GM21723 (cell line): ENCODE measurements around the gene SLCO4A1.

ENCODE experiments used
- ATAC-seq: cut with Tn5 transposase; IDR thresholded peaks from one replicate; pipeline ENCODE4 v1.9.1; 2021; ENCODE audit warnings: mild to moderate bottlenecking, moderate library complexity; ENCODE audit not compliant: unreplicated experiment

The SLCO4A1 gene

DNA sequence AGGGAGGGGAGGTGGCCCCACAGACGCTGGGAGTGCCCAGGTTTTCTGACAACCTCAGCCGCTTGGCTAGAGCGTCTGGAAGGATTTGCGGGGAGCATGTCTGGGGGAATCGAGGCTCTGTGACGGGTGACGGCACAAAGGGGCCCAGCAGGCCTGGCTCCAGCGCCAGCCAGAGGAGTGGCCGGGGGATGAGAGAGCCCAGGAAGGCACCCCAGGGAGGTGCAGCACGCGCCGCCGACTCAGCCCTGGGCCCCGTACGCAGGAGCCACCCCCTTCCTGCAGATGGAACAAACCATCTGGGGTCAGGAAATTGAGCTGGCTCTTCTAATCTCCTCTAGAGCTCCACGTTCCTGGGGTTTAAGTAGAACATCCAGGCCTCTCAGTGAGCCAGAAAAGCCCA is 5.9 kb upstream of the SLCO4A1 start:
- no peak for ATAC-seq

DNA sequence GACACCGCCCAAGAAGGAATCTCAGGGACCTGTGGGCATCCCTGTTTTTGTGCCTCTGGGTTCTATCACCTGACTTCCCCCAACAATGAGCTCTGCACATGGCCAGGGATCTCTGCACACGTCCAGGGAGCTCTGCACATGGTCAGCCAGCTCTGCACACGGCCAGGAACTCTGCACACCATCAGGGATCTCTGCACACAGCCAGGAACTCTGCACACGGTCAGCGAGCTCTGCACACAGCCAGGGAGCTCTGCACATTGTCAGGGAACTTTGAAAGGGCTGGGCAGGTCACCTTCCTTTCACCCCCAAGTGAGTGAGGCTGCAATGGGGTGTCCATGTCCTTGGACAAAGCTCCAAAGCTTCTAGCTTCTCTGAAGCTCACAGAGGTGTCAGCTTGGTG is 5.2 kb upstream of the SLCO4A1 start:
- ATAC-seq = no peak

DNA sequence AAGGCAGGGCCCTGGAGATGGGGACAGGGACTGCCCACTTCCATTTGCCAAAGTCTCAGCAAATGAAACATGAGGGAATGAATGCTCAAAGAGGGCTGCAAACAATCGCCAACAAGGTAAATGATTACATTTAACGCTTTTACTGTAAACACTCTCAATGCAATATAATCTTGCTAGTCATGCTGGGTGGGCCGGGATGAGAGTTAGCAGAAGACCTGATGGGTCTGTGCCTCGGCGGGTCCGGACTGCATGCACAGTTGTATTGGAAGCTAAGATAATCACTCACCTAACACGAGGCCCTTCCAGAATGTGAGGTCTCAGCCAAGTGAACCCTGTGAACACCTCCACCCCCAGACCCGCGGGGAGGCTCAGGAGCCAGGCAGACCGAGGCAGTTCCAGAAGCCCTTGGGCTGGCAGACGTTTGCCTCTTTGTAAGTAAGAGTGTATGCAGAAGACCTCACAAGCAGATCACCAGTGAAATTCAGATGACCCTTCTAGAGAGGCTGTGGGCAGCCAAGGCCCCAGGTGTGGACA is 4.7 kb upstream of the SLCO4A1 start:
- ATAC-seq = no peak

DNA sequence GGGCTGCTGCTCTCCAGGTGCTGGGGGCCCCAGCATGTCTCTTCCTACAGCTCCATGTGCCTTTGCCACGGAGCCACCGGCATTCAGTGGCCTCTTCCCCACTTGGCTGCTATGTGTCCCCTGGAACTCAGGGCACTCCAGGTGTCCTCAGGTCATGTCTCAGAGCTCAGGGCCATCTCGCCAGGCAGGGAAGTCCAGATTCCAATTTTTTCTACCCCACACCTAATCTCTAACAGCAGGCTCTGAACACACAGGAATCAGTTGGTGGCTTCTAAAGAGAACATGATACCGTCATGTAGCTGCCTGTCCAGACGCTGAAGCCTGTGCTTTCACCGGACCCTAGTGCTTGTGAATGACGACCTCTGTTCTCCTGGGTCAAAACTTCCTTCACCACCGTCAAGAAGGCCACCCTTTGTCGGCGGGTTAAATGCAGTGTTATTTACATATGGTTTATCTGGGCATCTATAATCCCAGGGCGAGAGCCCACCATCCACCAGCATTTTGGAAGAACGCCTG is 4.2 kb upstream of the SLCO4A1 start:
- ATAC-seq = no peak

DNA sequence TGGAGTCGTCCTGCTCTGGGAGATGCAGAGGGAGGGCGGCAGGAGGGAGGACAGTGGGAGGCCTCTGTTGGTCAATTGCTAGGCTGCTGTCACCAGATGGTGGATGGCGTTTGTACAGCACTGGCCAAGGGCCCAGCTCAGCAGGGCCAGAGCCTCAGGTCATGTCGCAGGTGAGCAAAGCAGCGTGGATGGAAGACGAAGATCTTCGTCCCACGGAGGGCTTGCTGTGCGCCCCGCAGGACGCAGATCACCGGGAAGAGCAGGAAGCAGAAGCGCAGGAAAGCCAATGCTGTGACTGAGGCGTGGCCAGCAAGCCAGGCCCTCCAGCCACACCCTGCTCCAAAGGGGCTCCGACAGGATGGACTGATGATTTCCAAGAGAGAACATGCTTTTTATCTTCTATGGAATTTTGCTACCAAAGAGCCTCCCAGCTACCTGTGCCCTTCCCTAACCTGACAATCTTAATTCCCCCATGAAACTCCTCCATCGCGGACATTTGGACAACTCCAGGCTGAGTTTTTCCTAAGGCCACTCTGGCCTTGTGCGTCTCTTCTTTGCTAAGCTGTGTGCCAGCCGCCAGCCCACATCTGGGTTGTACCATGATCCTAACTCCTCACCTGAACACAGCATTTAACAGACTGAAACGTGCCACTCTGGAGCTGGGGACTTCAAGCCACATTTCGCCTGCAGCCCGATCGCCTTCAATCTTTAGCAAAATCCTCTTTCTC is 3.5 kb upstream of the SLCO4A1 start:
- no peak for ATAC-seq

DNA sequence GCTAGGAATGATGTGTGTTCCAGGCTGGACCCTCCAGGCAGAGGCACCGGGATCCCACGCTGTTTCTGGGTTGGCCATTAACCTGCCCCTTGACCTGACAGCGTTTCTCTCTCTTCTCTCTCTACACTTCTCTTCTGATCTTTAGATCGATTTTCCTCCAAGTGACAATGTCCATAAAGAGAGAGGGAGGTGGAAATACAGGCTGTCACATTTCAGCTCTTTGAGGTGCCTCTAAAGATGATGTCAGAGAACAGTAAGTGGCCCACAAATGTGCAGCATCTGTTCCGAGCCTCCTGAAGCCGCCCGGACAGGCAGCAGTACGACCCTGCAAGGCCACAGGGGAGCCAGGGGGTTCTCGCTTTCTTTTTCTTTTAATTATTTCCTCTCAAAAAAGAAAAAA is 2.5 kb upstream of the SLCO4A1 start:
- no peak for ATAC-seq

DNA sequence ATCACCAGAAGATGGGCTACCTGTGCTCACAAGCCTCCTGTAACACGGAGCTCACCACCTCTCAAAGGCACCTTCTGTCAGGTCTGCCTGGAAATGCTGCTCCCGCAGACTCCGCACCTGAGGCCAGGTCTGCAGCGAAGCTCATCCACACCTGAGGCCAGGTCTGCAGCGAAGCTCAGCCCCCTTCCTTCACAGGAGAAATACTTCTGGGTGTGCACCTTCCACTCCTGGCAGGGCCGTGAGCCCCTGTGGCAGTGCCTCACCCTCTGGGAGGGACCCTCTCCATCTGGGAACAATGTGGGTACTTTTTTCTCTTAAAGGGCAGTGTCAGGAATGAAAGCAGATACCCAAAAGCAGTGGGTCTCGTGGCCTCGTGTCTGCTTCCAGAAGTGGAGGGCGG is 1.4 kb upstream of the SLCO4A1 start:
- ATAC-seq = no peak

DNA sequence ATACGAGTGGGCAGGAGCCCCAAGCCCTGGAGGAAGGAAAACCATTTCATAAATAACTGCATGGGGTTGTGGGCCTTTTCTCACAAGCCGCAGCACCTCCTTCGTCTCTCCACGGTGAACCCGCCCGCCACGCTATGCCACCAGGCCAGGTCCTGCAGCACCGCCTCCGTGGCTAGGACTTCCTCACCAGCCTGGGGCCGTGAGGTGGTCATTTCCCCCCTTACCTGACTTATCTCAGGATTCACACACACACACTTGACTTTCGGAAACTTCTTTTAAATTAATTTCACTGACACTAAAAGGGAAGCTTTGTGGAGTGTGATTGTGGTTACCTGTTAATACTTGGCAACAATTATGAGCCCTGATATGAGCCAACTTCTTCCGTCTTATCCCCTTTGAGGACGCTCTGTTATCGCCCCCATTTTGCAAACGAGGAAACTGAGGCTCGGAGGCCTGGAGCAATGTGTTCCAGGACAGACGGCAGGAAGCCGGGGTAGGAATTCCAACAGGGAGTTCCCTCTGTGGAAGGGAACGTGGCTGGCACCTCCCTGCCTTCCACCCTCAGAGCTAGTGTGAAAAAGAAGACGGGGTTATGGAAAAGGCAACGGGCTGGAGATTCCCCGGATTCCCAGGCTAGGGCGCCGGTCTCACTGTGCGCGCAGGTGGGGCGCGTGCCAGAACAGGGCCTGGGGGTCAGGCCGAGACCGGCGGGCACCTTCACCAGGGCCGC is 817 bp upstream of the SLCO4A1 start:
- no peak for ATAC-seq

DNA sequence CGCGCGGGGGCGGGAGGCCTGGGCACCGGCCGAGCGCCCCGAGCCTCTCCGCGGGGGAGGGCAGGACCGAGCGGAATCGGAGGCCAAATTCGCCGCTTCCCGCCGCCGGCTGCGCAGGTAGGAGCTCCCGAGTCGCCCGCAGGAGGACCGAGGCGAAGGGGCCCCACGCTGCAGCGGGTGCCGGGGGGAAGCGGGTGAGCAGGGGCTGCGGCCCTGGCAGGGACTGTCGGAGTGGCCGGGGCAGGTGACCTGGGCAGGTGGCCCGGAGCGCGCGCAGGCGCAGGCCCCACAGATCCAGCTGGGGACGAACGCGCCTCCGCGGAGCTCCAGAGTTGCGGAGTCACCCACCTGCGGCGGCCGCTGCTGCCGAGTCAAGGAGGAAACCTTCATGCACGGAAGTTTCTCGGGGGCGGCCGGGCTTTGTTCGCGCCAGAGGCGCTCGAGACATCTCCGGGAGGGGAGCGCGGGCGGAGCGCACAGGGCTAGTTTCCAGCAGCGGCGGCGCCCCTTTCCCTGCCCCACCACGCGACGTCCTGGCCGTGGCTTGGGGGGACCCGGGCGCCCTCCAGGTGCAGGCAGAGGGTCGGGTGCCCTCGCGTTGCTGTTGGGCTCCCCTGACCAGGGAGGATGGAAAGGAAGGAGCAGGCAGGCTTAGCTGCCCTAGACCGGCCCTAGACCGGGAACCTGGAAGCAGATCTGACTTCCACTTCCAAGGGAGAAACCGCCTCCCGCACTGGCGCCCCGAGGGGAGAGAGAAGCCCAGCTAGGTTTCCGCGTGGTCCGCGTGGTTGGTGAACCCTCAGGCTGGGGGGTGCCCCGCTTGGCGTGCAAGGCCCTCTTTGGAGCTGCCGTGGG is 590 bp downstream of the SLCO4A1 start:
- ATAC-seq = peak; percentile 35

DNA sequence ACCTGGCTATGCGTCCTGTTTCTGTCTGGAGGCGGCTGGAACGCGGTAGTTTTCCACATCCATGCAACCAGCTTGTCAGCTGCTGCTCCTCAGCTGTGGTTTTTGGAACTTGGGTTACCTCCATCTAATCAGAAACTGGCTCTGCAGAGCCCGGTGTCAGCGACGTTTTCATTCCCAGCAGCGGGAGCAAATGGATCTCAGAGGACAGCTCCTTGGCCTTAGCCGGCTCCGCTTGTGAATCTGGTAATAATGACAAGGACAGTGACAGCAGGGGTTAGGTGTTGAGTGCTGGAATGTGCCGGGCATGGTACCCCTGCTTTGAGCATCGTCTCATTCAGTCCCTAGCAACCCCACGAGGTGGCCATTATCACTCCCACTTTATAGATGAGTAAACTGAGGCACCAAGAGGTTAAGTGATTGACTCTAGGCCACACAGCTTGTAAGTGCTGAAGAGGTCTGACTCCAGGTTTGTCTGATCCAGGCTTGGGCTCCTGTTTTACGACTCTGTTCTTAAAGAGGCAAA is 1.3 kb downstream of the SLCO4A1 start:
- ATAC-seq = no peak

DNA sequence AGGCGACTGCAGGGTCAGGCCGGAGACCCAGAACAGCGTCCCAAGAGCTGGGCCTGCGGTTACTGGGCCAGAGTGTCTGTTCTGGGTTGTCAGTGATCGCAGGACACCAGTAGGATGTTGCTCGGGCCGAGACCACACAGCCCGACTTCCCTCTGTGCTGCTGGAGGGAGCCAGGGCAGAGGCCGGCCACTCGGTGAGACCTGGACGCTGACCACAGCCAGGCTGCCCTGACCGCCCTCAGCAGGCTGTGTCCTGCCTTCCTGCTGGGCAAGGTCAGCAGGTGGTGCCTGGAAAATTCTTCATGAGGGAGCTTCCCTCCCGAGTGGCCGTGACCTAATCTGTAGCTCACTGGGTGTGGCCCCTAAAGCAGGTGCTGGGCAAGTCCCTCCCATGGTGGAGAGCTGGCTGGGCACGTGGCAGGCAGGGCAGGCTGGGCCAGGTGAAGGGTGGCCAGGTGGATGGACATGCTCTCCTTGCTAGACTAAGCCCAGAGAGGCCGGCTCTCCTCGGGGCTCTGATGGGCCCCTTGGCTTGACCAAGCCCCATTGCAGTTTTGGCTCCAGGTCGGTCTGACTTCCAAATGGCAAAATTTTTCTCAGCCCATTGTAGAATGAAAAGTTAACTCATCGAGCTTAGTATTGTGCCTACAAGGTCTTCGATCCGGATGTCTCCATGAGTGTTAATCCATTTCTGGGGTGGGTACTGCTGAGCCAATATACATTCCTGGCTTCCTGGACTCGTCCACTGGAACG is 1.9 kb downstream of the SLCO4A1 start:
- no peak for ATAC-seq

DNA sequence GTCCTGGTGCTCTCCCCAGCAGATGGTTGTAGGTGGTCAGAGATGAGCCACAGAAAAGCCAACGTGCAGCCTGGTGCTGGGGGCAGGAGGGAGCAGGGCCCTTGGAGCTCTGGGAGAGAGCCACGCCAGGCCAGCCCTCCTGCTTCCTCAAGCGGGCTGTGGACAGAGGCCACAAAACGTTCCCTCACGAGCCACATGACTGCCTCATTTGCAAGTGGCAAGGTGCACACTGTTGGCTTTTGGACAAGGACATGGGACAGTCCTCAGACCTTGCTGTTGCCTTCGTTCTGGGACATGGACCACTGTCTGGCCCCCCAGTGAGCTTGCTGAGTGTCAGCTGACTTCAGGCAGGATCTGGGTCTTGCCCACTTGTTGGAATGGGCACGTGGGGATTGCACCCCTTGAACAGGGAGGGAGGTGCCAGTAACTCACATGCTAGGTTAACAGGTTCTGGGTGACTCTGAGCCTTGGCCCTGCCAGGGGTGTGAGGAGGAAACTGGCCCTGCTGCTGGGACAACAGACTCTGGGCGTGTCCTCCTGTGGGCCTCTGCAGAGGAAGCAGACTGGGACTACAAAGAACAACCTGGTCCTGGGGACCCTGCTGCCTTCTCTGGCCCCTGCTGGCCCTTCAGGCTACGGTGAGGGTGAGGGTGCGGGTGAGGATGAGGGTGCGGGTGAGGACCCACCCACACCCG is 2.6 kb downstream of the SLCO4A1 start:
- ATAC-seq = no peak

DNA sequence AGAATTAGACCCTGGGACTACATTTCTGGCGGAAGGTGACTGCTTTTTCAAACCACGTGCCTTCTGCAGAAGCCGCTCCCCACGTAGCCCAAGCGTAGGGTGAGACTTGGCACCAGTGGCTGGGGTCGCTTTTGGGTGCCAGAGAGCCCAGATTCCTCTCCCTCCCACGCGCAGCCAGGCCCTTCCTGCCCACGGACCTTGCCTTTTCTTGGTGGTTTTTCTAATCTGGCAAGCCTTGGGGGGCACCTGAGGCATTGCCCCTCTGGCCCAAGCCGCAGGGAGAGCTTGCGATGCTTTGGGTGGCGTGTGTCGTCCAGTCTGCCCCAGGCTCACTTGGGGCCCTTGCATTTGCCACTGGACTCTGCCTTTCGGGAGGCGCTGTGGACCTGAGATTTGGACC is 3.3 kb downstream of the SLCO4A1 start:
- ATAC-seq = no peak

DNA sequence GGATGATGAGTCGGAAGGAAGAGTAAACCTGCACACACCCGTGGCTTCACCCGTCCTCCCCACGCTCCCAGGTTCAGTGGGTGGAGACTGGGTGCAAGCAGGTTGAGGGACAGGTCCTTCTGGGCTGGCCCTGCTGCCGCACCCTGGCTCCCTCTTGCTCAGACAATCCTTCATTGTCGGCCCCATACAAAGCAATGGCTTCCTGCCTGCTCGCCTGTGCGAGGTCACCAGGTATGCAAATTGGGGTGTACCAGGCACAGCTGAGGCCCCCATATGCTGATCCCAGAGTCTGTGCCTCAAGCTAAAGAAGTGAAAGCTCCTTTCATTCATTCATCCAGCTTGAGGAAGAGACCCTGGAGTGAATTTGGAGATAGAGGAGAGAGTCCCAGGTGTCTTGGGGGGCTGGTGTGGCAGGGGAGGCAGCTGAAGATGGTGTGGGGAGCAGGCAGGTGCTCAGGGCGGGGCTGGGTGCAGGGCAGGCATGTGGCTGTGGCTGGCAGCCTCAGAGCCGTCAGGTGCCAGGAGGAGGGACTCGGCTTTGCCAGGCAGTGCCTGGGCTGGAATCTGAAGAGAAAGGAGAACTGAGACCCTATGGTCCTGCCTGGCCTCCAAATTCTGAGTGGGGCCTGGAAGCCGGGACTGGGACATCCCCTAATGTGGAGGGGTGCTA is 4.7 kb downstream of the SLCO4A1 start:
- ATAC-seq = no peak

DNA sequence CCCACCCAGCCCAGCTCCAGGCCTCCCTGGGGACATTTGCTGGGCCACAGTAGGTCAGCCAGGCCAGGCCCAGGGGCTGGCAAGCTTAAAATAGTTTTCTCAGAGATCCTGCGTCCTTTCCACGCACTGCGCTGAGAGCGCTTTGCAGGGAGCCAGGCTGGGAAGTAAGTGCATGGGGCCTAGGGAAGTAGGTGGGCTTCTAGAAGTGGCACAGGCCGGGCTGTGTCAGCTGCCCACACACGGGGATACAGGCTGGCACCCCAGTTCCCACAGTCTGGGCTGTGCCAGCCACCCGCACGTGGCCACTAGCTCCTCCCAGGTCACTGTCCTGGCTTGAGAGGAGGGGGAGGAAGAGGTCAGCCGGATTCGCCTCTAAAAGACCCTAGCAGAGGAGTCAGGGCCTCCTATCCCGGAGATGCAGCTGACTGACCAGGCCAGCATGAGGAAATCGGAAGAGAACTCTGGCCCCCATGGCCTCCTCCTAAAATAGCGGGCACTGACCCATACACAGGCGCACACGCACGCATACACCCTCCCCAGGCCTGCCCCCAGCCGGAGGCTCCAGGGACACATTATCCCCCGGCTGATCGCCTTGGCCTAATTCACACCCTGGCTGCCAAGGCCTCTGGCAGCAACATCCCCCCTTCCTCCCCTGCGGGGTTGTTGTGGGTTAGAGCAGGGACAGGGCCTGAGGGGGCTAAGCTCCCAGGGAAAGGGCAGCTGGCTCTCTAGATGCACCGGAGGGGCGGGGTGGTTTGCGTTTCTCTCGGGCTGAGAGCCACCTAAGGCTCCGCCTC is 5.4 kb downstream of the SLCO4A1 start:
- ATAC-seq = no peak

DNA sequence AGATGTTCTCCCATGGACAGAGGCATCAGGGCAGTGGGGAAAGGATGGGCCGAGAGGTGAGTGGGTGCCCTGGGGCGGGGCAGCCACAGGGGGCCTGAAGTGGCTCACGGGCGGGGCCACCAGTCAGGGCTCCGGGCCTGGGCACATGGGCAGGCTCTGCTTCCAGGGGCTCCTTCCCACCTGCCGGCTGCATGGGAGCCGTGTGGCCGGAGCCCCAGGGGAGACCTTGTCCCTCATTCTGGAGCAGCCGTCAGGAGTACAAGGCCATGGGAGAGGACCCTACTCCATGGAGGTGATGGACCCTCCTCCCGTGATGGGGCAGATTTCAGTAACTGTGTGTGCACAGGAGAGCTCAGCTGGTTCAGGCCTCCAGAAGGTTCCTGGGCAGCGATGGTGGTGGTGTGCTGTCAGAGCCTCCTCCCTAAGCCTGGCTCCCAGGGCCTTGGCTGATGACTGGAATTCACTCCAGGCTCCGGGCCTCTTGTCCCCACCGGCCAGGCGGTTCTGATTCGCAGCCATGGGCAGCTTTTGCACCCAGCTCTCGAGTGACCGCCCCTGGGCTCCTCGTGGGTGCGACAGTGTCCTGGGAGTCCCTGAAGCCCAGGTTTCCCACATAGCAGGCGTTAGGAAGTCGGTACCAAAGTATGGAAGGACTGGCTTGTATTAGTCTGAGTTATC is 6.2 kb downstream of the SLCO4A1 start:
- ATAC-seq = no peak

DNA sequence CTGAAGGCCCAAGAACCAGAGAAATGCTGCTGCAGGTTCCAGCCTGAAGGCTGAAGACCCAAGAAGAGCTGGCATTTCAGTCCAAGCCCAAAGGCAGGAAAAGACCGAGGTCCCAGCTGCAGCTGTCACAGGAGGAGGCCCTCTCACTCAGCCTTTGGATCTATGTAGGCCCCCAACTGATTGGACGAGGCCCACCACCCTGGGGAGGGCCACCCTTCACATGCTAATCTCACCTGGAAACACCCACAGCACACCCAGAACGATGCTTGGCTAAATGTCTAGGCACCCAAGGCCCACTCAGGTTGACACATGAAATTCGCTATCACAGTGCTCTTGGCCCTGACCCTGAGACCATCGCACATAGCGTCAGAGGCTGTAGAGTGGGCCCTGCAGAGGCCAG is 6.8 kb downstream of the SLCO4A1 start:
- ATAC-seq = no peak
